HepG2 (cell line): Measurements from ENCODE around the gene CHDH. TPM values are rescaled to one million over a fixed set of nuclear protein-coding genes. Genes with fewer than 3 reads are reported as not detected.

ENCODE experiments used
- ARNTL ChIP-seq: sonication (generic); formaldehyde crosslinking; IDR thresholded peaks from 2 replicates; pipeline ENCODE4 v1.4.0; 2020; ENCODE audit warnings: mild to moderate bottlenecking, missing genetic modification reagents
- BCL6 ChIP-seq: IDR thresholded peaks from 2 replicates; pipeline ENCODE4 v1.6.1; 2016; ENCODE audit warnings: missing genetic modification reagents, missing compliant biosample characterization
- ERF ChIP-seq: IDR thresholded peaks from 2 replicates; pipeline ENCODE4 v1.6.1; 2018; ENCODE audit warnings: missing biosample characterization, missing genetic modification reagents
- KAT8 ChIP-seq: IDR thresholded peaks from 2 replicates; pipeline ENCODE4 v1.6.1; 2016; ENCODE audit warnings: missing genetic modification reagents, missing compliant biosample characterization
- MTF1 ChIP-seq: sonication (generic); formaldehyde crosslinking; IDR thresholded peaks from 2 replicates; pipeline ENCODE4 v1.5.0; 2020; ENCODE audit warnings: missing genetic modification reagents
- NONO ChIP-seq, 2 experiments: fragments of 450-650 bp in 1 of 2; sonication (generic) in 1 of 2; formaldehyde crosslinking in 1 of 2; IDR thresholded peaks in 1 of 2; conservative IDR thresholded peaks in 1 of 2; 2 replicates each; pipeline versions ENCODE4 v1.6.1 to v1.8.0; 2017 to 2022; ENCODE audit warnings: mild to moderate bottlenecking in 1 of 2, missing genetic modification reagents in 1 of 2, moderate library complexity in 1 of 2
- ZNF292 ChIP-seq: sonication (generic); formaldehyde crosslinking; IDR thresholded peaks from 2 replicates; pipeline ENCODE4 v1.8.1; 2022; ENCODE audit warnings: mild to moderate bottlenecking, low read depth, missing genetic modification reagents, borderline replicate concordance
- polyA plus RNA-seq, 8 experiments: library from polyadenylated mRNA; depleted of rRNA in 3 of 8; stranded (reverse) in 7 of 8; unstranded in 1 of 8; fragments of >200 nt; fragmentation: Illumina TruSeq in 4 of 8; extraction: Trizol in 4 of 8; gene quantifications; 2 replicates each; pipeline versions ENCODE4 v1.2.1 to v1.2.3, GENCODE V29; 2011 to 2016; ENCODE audit warnings: low read depth in 4 of 8, missing spikeins in 1 of 8, mixed read lengths in 1 of 8; ENCODE audit not compliant: insufficient read depth in 1 of 8
- total RNA-seq, 5 experiments: library from RNA; depleted of rRNA; stranded (reverse); fragments of >200 nt; fragmentation: Illumina TruSeq; extraction: Trizol; gene quantifications; 2 replicates each; pipeline ENCODE4 v1.2.3, GENCODE V29; 2016; ENCODE audit warnings: low read depth in 1 of 5
- TF ChIP-seq, protein P1 (sequence below): sonication (generic); formaldehyde crosslinking; IDR thresholded peaks from one replicate; pipeline ENCODE4 v1.5.1; 2020; ENCODE audit warnings: mild to moderate bottlenecking, missing genetic modification reagents; ENCODE audit errors: not compliant biosample characterization
- TF ChIP-seq, protein P2 (sequence below): sonication (generic); formaldehyde crosslinking; IDR thresholded peaks from 2 replicates; pipeline ENCODE4 v1.4.0; 2020; ENCODE audit warnings: missing genetic modification reagents
- TF ChIP-seq, protein P3 (sequence below): sonication (generic); formaldehyde crosslinking; IDR thresholded peaks from 2 replicates; pipeline ENCODE4 v1.5.0; 2020; ENCODE audit warnings: missing genetic modification reagents, mild to moderate bottlenecking, borderline replicate concordance
- TF ChIP-seq, protein P4 (sequence below): sonication (generic); formaldehyde crosslinking; IDR thresholded peaks from 2 replicates; pipeline ENCODE4 v1.8.0; 2022; ENCODE audit warnings: mild to moderate bottlenecking, missing genetic modification reagents, moderate library complexity

CHDH gene
- total and polyA plus RNA-seq, 2 of the 13 experiments (the other 11 are each of a cell fraction or from before 2014, with no cell fraction given): 28.1 to 48.9 TPM

DNA sequence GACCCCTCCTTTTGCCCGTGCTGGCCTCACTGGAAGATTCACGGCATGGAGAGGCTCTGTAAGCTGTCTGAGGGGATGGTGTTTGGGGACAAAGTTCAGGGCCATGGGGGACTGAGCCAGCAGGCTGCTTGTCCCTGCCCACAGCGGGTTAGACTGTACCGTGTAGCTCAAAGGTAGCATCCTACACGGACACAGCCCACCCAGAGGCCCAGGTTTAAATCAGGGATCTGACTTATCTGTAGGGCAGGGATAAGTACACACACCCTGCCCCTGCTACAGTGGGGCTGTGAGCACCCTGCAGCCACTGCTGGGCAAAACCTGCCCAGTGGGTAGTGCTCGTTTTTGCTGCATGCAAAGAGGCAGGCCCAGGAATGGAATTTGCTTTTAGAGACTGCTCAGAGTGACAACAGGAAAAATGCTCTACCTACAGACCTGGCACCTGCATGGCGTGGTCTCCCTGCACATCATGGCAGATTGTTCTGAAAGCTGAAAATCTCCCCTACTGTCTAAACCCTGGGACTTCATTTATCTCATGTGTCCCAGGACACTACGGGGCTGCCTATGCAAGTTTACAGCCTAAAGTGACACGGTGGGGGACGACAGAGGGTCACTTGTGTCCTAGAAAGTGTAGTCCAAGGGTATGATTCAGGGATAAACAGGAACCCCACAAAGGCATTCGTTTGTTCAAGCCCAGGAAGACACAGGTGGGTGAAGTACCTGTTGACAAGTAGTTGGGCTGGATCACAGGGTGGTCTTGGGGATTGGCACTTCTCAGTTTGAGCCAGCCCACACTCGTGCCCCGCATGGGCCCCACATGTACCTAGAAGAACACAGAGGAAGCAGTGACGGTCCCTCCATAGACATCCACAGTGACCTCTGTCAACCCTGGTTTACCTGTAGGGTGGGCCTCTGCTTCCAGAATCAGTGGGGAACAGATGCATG, 27.7 kb downstream of the CHDH start (continued):
- TF ChIP-seq, protein P1, sequence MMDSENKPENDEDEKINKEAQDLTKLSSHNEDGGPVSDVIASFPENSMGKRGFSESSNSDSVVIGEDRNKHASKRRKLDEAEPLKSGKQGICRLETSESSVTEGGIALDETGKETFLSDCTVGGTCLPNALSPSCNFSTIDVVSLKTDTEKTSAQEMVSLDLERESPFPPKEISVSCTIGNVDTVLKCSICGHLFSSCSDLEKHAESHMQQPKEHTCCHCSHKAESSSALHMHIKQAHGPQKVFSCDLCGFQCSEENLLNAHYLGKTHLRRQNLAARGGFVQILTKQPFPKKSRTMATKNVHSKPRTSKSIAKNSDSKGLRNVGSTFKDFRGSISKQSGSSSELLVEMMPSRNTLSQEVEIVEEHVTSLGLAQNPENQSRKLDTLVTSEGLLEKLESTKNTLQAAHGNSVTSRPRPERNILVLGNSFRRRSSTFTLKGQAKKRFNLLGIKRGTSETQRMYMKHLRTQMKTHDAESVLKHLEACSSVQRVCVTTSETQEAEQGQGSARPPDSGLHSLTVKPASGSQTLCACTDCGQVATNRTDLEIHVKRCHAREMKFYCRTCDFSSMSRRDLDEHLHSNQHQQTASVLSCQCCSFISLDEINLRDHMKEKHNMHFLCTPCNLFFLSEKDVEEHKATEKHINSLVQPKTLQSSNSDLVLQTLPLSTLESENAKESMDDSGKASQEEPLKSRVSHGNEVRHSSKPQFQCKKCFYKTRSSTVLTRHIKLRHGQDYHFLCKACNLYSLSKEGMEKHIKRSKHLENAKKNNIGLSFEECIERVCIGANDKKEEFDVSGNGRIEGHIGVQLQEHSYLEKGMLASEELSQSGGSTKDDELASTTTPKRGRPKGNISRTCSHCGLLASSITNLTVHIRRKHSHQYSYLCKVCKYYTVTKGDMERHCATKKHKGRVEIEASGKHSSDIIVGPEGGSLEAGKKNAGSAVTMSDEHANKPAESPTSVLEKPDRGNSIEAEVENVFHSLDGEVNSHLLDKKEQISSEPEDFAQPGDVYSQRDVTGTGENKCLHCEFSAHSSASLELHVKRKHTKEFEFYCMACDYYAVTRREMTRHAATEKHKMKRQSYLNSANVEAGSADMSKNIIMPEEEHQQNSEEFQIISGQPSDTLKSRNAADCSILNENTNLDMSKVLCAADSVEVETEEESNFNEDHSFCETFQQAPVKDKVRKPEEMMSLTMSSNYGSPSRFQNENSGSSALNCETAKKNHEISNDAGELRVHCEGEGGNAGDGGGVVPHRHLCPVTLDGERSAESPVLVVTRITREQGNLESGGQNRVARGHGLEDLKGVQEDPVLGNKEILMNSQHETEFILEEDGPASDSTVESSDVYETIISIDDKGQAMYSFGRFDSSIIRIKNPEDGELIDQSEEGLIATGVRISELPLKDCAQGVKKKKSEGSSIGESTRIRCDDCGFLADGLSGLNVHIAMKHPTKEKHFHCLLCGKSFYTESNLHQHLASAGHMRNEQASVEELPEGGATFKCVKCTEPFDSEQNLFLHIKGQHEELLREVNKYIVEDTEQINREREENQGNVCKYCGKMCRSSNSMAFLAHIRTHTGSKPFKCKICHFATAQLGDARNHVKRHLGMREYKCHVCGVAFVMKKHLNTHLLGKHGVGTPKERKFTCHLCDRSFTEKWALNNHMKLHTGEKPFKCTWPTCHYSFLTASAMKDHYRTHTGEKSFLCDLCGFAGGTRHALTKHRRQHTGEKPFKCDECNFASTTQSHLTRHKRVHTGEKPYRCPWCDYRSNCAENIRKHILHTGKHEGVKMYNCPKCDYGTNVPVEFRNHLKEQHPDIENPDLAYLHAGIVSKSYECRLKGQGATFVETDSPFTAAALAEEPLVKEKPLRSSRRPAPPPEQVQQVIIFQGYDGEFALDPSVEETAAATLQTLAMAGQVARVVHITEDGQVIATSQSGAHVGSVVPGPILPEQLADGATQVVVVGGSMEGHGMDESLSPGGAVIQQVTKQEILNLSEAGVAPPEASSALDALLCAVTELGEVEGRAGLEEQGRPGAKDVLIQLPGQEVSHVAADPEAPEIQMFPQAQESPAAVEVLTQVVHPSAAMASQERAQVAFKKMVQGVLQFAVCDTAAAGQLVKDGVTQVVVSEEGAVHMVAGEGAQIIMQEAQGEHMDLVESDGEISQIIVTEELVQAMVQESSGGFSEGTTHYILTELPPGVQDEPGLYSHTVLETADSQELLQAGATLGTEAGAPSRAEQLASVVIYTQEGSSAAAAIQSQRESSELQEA (CRISPR knock-in tag): no peak
- TF ChIP-seq ERF (CRISPR knock-in tag): 0 out of 2 replicates have a peak, but pooled peaks have one; percentile 57
- TF ChIP-seq ARNTL: no peak
- no peak for TF ChIP-seq NONO (IDR thresholded peaks at IDR 0.05)
- TF ChIP-seq NONO (CRISPR knock-in tag; conservative IDR thresholded peaks at IDR 0.05): 0 out of 2 replicates have a peak, but pooled peaks have one; percentile 31
- TF ChIP-seq, protein P2, sequence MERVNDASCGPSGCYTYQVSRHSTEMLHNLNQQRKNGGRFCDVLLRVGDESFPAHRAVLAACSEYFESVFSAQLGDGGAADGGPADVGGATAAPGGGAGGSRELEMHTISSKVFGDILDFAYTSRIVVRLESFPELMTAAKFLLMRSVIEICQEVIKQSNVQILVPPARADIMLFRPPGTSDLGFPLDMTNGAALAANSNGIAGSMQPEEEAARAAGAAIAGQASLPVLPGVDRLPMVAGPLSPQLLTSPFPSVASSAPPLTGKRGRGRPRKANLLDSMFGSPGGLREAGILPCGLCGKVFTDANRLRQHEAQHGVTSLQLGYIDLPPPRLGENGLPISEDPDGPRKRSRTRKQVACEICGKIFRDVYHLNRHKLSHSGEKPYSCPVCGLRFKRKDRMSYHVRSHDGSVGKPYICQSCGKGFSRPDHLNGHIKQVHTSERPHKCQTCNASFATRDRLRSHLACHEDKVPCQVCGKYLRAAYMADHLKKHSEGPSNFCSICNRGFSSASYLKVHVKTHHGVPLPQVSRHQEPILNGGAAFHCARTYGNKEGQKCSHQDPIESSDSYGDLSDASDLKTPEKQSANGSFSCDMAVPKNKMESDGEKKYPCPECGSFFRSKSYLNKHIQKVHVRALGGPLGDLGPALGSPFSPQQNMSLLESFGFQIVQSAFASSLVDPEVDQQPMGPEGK (CRISPR knock-in tag): peak; percentile 62
- TF ChIP-seq, protein P3, sequence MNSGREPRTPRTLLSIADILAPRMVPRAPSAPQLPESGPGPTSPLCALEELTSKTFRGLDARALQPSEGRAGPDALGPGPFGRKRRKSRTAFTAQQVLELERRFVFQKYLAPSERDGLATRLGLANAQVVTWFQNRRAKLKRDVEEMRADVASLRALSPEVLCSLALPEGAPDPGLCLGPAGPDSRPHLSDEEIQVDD: no peak
- TF ChIP-seq ZNF292: peak; percentile 54; the same call in 1 of the 2 replicates
- no peak for TF ChIP-seq MTF1 (CRISPR knock-in tag)
- TF ChIP-seq KAT8 (CRISPR knock-in tag): 0 out of 2 replicates have a peak, but pooled peaks have one; percentile 21
- TF ChIP-seq, protein P4, sequence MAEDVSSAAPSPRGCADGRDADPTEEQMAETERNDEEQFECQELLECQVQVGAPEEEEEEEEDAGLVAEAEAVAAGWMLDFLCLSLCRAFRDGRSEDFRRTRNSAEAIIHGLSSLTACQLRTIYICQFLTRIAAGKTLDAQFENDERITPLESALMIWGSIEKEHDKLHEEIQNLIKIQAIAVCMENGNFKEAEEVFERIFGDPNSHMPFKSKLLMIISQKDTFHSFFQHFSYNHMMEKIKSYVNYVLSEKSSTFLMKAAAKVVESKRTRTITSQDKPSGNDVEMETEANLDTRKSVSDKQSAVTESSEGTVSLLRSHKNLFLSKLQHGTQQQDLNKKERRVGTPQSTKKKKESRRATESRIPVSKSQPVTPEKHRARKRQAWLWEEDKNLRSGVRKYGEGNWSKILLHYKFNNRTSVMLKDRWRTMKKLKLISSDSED: no peak
- TF ChIP-seq BCL6 (CRISPR knock-in tag): 0 out of 2 replicates have a peak, but pooled peaks have one; percentile 8
